NCI-H2196 treated with DMSO at 0.1 percent for 48 hours (cell line): Measurements from ENCODE around the gene WDR86.
A peak's percentile ranks its signal among the peaks of the same experiment; 100 is the strongest.

Experiments
- DNase-seq: peaks from one replicate; lab custom pipeline; 2025; ENCODE audit not compliant: unreplicated experiment; lab: John Stamatoyannopoulos, UW

Gene WDR86

DNA sequence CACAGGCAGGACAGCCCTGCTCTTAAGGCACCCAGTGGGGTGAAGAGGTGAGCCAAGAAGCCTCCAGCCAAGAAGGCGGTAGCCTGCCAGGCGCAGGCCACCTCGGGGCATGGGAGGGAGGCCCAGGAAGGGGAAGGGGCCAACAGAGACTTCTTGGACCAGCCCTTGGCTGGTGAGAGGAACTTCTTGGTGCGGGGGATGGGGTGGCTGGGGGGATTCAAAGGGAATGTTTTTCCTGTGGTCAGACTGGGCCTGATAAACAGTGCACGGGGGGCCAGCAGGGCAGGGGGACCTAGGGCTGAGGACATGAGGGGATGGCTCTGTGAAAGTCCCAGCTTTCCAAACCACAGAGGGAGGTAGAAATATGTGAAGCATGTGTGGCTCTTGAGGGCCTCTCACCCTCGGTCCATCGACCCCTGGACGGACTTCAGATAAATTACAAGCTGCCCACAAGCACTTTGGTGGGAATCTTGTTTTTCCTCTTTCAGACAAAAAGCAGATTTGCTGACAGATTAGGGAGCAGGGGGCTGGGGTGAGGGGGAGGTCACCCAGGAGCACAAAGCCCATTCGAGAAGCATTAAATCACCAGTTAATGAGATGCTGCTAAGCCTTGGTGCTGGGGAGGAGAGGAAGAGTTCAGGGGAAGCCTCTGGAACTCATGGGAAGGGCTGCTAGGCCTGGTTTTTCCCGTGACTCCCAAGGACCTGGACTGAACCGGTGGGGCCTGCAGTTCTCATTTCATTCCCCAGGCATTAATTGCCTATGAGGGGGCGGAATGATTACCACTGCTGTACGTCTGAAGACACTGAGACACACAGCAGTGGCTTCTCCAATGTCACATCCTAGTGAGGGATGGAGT is 18.8 kb upstream of the WDR86 start:
- no peak for DNase-seq

DNA sequence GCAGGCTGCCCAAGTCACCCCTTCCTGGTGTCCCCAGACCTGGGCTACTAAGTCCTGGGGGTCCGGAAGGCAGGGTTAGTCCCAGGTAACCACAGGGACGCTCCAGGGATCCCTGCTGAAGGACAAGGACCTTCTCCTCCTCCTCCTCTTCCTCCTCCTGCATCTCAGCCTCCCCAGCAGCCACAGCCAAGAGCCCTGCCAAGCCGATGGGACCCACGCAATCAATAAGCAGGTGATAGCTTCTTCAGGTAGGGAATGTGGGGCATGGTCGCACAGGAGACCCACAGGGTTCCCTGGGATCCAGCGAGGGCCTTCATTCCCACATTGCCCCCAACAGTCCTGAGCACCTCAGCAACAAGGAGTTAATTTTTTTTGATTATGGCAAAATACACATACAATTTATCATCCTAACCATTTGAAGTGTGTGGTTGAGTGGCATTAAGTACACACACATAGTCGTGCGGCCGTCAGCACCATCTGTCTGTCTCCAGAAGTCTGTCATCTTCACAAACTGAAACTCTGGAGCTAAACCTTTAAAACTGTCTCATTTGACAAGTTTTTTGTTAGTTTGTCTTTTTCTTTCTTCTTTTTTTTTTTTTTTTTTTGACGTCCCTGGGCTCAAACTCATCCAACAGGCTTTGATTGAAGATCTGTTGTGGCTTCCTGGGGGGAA is 18.0 kb upstream of the WDR86 start:
- no peak for DNase-seq

DNA sequence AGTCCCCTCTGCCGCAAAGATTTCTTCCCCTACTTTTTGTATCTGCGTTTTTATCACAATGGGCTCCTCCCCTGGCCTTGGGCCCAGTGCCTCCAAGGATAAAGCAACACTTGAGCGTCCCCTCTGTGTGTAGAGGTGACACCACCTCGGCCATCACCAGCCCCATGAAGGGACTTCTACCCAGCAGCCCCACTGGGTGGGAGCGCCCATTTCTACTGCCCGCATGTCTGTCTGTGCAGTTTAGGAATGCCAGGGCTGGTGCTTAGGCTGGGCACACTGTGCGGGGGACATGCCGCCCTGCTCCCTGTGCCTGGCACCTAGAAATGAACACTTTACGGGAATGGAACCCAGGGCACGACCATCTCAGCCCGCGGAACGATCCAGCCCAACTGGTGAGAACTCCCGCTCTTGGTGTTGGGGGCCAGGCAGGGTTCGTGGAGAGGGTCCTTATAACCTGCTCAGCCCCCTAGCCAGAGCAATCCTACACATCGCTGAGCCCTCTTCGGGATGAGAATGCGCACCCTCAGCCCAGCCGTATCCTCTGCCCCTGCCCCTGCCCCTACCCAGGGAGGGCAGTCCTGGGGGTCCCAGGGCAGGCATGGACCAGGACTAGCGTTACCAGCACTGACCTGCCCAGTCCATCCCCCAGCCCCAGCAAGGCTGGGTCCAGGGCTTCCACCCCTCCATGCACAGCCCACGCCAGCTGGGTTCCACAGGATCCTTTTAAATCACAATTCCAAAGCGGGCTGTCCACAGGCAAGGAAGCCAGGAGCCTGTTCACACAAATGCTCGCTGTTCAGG is 17.3 kb upstream of the WDR86 start:
- no peak for DNase-seq

DNA sequence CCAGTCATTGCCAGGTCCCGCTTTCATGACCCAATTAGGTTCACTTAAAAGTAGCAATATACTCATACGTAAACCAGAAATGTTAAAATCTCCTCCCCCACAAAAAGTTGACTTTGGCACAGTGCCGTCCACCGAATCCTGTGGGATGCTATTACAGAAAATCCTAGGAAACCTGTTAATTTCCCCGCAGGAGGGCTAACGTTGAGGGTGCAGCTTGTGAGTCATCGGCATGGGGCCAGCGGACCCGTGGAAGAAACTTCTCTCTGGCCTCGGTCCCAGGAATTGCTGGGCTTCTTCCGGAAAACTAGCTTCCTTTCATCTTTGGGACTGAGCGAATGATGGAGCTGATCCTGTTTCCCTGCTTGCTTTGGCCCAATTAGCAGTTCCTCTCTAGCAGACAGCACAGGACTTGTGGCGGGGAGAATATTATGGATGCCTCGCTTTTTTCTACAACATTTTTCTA is 16.6 kb upstream of the WDR86 start:
- DNase-seq: no peak

DNA sequence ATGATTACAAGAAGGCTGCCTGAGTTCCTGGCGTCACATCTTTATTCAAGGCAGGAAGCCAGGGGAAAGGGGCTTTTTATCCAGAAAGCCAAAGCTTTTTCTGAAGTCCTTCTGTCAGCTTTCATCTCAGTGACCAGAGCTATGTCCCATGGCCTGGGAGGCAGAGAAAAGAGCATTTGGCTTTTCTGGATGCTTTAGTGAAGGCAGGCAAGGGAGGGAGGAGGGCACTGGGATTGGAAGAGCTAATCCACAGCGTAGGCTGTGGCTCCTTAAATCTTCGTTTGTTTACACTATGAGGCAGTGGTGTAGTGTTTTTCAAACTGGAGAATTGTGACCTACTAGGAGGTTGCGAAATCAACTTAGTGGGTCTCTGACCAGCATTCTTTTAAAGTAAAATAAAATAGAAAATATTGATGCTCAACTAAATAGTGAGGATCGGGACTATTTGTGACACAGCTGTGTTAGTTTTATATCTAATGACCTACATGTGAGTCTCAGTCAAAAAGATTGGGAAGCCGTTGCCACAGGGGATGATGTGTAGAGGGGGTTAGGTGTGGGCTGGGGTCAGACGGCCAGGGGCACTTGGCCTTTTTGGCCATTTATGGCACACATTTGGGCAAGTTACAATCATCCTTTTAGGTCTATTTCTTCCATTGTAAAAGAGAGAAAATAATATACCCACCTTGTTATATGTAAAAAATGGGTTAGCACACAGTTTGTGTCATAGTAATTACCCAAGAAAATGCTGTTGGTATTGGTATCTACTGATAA is 16.0 kb upstream of the WDR86 start:
- no peak for DNase-seq

DNA sequence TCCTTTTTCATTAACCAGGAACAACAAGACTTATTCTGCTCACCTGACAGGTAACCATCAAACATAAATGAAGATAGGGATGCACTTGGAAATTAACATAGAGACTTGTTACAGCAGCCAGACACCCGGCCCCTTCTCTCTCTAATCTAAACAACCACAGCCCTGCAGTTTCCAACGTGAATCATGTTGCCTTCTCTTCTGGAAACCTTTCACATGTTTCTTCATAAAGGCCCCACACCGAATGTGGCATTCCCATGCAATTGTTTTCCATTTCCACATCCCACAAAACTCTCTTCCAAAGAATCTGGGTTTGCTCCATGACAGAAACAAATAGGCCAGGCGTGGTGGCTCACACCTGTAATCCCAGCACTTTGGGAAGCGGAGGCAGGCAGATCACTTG is 15.0 kb upstream of the WDR86 start:
- DNase-seq: no peak

DNA sequence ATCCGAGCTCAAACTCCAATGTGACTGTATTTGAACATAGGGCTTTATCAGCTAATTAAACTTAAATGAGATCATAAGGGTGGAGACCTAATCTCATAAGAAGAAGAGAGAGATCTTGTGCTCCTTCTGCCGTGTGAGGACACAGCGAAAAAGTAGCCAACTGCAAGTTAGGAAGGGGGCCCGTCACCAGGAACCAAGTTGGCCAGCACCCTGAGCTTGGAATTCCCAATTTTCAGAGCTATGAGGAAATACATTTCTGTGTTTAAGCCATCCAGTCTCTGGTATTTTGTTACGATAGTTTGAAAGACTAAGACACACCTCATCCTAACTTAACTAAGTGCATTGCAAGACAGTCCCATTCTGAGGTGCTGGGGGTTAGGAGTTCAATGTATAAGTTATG is 14.1 kb upstream of the WDR86 start:
- no peak for DNase-seq

DNA sequence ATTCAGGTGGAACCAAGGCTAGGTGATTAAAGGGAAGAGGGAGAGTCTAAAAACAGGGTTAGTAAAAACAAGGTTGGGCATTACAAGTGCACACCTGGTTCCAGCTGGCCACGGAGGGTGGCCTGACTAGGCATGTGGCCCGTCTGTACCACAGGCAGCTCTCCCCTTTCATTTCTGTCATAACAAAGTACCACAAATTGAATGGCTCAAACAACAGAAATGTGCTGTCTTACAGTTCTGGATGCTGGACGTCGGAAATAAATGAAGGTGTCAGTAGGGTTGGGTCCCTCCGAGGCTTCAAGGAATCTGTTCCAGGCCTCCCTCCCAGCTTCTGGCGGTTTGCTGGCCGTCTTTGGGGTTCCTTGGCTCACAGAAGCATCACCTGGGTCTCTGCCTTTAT is 13.4 kb upstream of the WDR86 start:
- no peak for DNase-seq

DNA sequence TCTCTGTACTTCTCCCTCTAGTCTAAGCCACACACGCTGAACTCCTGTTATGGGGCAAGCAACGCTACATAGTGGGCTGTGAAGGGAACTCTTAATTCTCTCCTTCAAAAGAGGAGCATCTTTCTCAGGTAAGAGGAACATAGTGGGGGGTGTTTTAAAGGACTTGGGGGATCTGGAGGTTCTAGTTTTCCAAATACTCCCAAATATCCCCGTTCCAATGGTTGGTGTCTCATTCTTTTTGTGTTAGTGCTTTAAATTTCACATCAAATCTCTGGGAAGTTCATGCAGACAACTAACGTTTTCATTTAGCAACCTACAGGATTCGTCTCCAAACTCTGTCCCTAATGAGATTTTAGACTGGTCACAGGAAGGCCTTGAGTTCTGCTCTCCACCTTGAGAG is 12.4 kb upstream of the WDR86 start:
- no peak for DNase-seq

DNA sequence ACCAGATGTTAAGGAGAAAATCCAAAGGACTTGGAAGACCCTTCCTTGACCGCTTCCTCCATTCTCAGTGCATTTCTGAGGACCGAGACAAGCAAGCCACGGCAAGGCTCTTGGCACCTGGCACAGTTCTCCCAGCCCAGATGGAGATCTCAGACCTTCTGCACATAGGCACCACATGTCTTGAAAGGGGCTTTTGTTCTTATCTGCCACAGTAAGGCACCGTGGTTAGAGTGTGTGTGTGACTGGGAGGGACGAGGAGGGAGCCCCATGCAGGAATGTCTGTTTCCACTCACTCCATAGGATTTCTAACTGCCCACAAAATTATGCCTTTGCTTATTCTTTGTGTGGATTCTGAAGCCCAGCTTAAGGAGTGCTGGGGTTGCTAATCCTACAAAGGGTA is 10.3 kb upstream of the WDR86 start:
- no peak for DNase-seq

DNA sequence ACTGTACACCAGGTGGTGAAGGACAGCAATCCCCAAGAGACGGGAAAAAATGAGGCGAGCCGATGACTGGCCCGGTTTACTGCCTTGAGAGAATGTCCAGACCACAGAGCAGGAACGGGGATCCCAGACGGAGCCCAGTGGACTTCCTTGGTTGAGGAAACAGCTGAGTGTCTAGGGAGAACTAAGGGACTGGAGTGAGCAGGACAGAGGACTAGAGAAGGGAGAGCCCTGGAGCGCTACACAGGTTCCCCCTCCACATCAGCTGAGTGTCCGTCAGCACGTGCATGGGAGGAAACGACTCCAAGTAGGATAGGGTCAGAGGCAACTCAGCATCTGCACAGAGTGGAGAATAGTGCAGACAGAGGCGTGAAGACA is 7.1 kb upstream of the WDR86 start:
- DNase-seq: no peak

DNA sequence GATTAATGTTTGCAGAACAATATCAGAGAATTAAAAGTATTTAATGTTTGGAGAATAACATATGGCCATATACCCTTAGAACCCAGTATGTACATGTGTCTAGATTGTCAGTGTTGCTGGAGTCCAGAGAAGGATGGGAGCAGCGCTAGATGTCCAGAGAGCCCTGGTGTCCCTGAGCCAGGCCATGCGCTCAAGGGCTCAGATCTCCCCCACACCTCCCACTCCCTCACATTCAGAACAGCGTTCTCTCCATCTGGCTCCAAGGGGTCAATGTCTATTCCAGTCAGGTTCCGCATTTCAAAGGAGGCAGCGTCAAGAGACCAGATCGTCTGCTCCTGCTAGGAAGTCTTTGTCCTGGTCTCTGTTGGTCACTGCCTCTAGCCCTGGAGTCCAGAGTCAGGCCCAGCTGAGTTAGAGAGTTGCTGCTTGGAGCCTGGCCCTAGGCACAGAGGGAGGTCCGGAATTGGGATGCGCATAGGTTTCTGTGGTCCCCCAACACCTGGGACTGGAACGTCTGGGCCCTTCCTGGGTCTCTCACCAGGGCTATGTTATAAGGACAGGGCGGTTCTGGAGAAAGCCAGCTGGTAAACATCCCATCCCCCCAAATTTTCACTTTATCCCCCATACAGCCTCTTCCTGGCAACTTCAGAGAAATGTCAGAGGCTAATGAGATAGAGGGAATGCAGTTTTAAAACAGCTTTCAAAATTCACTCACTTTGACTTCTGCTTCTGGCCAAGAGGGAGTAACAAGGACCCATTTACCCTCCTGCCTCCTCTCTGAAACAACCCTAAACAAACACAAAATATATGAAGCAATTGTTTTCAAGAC is 6.5 kb upstream of the WDR86 start:
- DNase-seq: no peak

DNA sequence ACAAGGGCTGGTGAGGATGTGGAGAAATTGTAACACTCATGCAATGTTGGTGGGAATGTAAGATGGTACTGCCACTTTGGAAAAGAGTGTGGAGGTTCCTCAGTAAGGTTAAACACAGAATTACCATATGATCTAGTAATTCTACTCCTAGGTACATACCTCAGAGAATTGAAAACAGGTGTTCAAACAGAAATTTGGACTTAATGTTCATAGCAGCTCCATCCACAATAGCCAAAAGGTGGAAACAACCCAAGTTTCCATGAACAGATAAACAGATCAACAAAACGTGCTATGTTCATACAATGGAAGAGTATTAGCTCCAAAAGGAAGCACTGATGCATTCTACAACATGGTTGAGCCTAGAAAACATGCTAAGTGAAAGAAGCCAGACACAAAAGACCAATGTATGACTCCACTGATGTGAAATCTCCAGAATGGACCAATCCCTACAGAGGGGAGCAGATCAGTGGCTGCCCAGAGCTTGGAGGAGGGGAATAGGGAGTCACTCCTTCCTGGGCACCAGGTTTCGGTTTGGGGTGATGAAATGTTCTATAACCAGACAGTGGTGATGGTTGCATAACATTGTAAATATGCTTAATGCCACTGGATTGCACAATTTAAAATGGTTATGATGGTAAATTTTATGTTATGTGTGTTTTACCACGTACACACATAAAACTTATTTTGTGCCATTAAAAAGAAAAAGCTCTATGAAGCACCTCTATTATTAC is 5.7 kb upstream of the WDR86 start:
- DNase-seq: peak; percentile 44

DNA sequence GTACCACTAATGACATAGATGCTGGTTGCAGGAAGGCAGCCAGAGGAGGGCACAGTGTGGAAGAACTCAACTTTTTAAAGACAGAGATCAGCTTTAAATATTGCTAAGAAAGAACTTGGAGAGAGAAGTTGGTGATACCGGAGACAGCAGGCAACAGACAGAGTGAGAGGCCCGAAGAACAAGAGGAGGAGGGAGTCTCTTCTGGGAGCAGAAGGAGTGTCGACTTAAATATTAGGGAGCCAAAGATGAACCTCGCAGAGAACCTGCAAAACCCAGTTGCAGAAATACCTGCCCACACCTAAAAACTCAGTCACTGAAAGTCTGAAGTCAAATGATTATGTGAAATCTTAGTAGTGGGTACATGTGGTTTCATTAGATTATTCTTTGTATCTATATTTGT is 3.4 kb upstream of the WDR86 start:
- no peak for DNase-seq

DNA sequence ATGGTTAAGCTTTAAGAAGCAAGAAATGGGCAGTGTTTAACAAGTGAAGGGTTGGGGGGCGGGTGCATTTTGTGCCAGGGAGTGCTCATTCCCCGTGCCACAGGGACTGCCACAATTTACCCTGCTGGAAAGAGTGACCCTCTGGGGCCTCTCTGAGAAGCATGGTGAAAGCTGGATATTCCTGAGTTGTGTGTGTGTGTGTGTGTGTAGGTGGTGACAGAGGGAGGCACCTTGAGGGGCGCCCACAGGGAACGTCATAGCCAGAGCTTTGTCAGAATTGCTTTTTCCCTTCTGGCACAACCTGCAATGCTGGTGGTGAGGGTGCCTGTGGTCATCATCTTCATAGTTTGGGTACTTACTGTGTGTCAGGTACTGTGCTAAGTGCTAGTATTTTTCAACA is 2.5 kb upstream of the WDR86 start:
- DNase-seq: no peak

DNA sequence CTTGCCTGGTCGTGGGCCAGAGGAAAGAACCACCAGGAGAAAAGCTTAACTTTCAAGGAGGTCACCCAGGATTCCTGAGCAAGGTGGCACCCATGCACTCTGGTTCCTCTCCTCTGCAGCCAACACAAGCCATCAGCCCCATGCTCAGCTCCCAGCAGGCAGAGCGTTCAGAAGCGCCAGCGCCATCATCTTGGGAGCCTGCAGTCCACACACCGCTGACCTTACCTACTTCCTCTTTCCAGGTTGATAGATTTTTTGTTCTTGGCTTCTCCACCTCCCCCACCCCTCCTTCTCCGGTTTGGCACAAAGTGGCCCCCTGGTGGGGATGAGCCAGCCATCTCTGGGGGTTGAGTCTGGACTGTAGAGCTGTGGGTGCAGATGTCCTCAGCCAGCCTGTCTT is 1.7 kb upstream of the WDR86 start:
- DNase-seq: no peak

DNA sequence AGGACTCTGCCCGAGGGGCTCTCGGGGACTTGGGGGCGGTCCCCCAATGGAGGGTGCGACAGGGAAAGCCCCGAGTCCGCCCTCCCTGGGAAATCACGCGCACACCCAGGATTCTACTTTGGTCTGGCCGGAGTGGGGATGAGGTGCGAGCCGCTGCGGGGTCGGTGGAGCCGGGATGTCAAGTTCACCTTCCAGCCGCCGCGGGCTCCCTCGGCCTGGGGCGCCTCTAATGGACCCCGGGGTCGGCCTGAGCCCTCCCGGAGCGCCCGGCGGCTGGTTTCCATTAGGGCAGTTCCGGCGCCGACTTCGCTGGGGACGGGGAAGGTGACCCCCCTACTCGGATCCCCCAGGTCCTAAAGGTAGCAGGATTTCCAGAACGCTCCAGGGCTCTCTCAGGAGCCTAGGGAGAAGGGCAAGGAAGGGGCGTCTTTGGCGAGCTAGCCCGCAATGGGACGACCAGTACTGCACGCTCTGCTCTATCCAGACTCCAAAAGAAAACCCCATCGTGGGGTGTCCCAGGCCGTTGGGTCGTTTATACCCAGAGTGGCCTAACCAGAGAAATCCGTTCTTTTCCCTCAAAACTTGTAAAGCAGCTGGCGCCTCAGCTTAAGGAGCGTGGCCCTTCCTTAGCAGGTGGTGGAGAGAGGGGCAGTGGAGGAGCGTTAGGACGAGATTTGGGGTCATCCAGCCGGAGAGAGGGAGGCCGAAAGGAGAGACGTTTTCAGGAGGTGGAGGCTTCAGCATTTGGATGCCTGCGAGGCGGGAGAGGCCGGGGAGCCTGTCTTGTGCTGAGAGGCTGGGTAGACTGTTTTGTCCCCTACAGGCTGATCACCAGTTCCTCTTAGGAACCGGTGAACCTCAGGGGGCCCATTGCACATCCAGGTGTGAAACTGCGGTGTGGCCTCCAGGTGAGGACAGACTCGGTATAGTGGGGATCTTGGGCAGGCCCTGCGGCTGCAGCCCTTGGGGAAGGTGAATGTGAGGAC is 860 bp upstream of the WDR86 start:
- DNase-seq: no peak
